K562 (cell line): ENCODE measurements around the gene NCAPD2. TPM values are rescaled to one million over a fixed set of nuclear protein-coding genes. Genes with fewer than 3 reads are reported as not detected.

Experiments
- BHLHE40 ChIP-seq: IDR thresholded peaks from 2 replicates; pipeline ENCODE4 v1.6.1; 2011; ENCODE audit warnings: low read length, improper control_type of control experiment
- BRCA1 ChIP-seq, 2 experiments: fragments of 450-650 bp in 1 of 2; sonication (generic) in 1 of 2; formaldehyde crosslinking in 1 of 2; IDR thresholded peaks; 2 replicates each; pipeline versions ENCODE4 v1.5.0 to v1.6.1; 2017 to 2020; ENCODE audit warnings: mild to moderate bottlenecking in 1 of 2, missing genetic modification reagents in 1 of 2
- CSDE1 ChIP-seq, 2 experiments: fragments of 450-650 bp; IDR thresholded peaks; 2 replicates each; pipeline ENCODE4 v1.6.1; 2016; ENCODE audit warnings: mild to moderate bottlenecking in 1 of 2
- GTF2E2 ChIP-seq: fragments of 200-800 bp; sonication (Bioruptor generic); IDR thresholded peaks from 2 replicates; pipeline ENCODE4 v1.6.1; 2016; ENCODE audit warnings: missing genetic modification characterization, missing compliant biosample characterization
- KDM5B ChIP-seq: fragments of 200-600 bp; sonication (generic); IDR thresholded peaks from 2 replicates; pipeline ENCODE4 v1.6.1; 2012; ENCODE audit warnings: low read depth, mild to moderate bottlenecking, moderate library complexity, low read length, control low read depth, inconsistent platforms; ENCODE audit not compliant: insufficient replicate concordance
- KLF6 ChIP-seq: fragments of 250-450 bp; sonication (Bioruptor Pico); IDR thresholded peaks from 2 replicates; pipeline ENCODE4 v1.4.0; 2020; ENCODE audit warnings: mild to moderate bottlenecking, moderate library complexity, borderline replicate concordance
- NBN ChIP-seq: fragments of 450-650 bp; IDR thresholded peaks from 2 replicates; pipeline ENCODE4 v1.6.1; 2016; ENCODE audit warnings: low read depth, mild to moderate bottlenecking
- RB1 ChIP-seq: fragments of 450-650 bp; IDR thresholded peaks from 2 replicates; pipeline ENCODE4 v1.6.1; 2017; ENCODE audit warnings: low read depth, mild to moderate bottlenecking
- ZKSCAN8 ChIP-seq: fragments of 200-800 bp; sonication (Bioruptor generic); IDR thresholded peaks from 2 replicates; pipeline ENCODE4 v1.6.1; 2016; ENCODE audit warnings: missing genetic modification characterization, missing compliant biosample characterization
- ZNF24 ChIP-seq: fragments of 450-650 bp; IDR thresholded peaks from 2 replicates; pipeline ENCODE4 v1.6.1; 2016
- polyA plus RNA-seq, 8 experiments: library from polyadenylated mRNA; depleted of rRNA in 4 of 8; stranded (reverse) in 5 of 8; unstranded in 3 of 8; fragments of >200 nt; fragmentation: Nextera tagmentation in 2 of 8; fragmentation: Illumina TruSeq in 1 of 8; extraction: Ambion mirVana in 2 of 8; extraction: Trizol in 1 of 8; gene quantifications; 2 replicates each; pipeline versions ENCODE4 v1.2.1 to v1.2.3, GENCODE V29; 2011 to 2014; ENCODE audit warnings: inconsistent platforms in 1 of 8, missing spikeins in 1 of 8
- total RNA-seq, 7 experiments: library from RNA; depleted of rRNA in 6 of 7; stranded (reverse); fragments of >200 nt in 6 of 7; fragmentation: Illumina TruSeq in 2 of 7; extraction: Trizol in 2 of 7; gene quantifications; 2 replicates each; pipeline versions ENCODE4 v1.2.1 to v1.2.3, GENCODE V29; 2011 to 2021; ENCODE audit warnings: low replicate concordance in 1 of 7
- TF ChIP-seq, protein P1 (sequence below), 2 experiments: fragments of 450-650 bp; formaldehyde crosslinking in 1 of 2; IDR thresholded peaks; 2 replicates each; pipeline versions ENCODE4 v1.4.0 to v1.6.1; 2014 to 2020; ENCODE audit warnings: mild to moderate bottlenecking in 2 of 2, borderline replicate concordance in 1 of 2, low read depth in 1 of 2
- TF ChIP-seq, protein P2 (sequence below): fragments of 200-800 bp; sonication (Bioruptor generic); IDR thresholded peaks from 2 replicates; pipeline ENCODE4 v1.6.1; 2017; ENCODE audit warnings: missing genetic modification characterization, missing compliant biosample characterization
- TF ChIP-seq, protein P3 (sequence below): fragments of 250-450 bp; sonication (Bioruptor Pico); IDR thresholded peaks from 2 replicates; pipeline ENCODE4 v1.5.0; 2021

NCAPD2 gene
- total and polyA plus RNA-seq, 9 of the 15 experiments (the other 6 are each of a cell fraction or from before 2014, with no cell fraction given): 16.9 to 93.7 (median 68.3) TPM

DNA sequence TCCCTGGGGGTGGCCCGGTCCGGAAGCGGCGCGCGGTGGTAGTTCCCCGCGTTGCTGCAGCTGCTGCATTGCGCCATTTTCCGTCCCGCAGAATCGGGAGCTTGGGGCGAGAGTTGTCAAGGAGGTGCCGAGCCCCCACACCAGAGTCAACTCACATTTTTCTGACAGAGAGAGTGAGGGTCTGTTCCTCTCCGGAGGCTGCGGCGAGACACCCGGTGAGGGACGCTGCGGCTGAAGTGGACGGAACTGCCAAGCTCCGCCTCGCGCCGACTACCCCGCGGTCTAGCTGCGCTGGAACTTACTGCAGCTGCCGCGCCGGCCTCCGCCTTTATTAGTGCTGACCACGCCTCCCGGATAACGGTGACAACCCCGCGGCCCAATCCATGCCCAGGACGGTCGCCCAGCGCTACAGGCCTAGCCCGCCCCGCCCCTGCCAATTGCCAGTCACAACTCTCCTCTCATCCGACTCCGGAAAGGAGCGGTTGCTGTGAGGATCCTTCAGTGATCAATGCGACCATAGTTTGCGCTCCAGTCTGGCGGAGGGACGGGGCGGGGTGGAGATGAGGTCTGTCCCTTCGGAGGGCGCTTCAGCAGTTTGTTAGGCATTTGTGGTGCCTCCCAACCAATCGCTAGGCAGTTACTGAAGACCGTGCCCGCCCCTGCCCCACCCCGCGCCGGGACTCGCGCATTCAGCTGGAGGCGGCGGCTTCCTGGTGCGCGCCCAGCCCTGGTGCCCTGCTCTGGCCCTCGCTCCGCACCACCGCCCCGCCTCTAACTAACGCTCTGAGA is 23.3 kb upstream of the NCAPD2 start, which contains the start of gene VAMP1 (continued):
- TF ChIP-seq, protein P1, sequence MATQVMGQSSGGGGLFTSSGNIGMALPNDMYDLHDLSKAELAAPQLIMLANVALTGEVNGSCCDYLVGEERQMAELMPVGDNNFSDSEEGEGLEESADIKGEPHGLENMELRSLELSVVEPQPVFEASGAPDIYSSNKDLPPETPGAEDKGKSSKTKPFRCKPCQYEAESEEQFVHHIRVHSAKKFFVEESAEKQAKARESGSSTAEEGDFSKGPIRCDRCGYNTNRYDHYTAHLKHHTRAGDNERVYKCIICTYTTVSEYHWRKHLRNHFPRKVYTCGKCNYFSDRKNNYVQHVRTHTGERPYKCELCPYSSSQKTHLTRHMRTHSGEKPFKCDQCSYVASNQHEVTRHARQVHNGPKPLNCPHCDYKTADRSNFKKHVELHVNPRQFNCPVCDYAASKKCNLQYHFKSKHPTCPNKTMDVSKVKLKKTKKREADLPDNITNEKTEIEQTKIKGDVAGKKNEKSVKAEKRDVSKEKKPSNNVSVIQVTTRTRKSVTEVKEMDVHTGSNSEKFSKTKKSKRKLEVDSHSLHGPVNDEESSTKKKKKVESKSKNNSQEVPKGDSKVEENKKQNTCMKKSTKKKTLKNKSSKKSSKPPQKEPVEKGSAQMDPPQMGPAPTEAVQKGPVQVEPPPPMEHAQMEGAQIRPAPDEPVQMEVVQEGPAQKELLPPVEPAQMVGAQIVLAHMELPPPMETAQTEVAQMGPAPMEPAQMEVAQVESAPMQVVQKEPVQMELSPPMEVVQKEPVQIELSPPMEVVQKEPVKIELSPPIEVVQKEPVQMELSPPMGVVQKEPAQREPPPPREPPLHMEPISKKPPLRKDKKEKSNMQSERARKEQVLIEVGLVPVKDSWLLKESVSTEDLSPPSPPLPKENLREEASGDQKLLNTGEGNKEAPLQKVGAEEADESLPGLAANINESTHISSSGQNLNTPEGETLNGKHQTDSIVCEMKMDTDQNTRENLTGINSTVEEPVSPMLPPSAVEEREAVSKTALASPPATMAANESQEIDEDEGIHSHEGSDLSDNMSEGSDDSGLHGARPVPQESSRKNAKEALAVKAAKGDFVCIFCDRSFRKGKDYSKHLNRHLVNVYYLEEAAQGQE (IDR thresholded peaks at IDR 0.05; ENCODE audit: borderline replicate concordance): peak; percentile 30; the same call in 1 of the 2 replicates
- TF ChIP-seq, protein P1 (CRISPR knock-in tag; IDR thresholded peaks at IDR 0.05; ENCODE audit: low read depth): no peak
- TF ChIP-seq RB1 (peak; percentile 64; the same call in 1 of the 2 replicates), ZNF24 (no peak), GTF2E2 (tag) (peak; percentile 71), CSDE1 (IDR thresholded peaks at IDR 0.05) (no peak), ZKSCAN8 (CRISPR knock-in tag) (no peak), KLF6 (CRISPR knock-in tag) (no peak), BHLHE40 (0 out of 2 replicates have a peak, but pooled peaks have one; percentile 12), BRCA1 (IDR thresholded peaks at IDR 0.05) (no peak), BRCA1 (CRISPR knock-in tag; IDR thresholded peaks at IDR 0.05) (no peak), KDM5B (peak; percentile 99), NBN (peak; percentile 44; the same call in 1 of the 2 replicates)
- TF ChIP-seq, protein P2, sequence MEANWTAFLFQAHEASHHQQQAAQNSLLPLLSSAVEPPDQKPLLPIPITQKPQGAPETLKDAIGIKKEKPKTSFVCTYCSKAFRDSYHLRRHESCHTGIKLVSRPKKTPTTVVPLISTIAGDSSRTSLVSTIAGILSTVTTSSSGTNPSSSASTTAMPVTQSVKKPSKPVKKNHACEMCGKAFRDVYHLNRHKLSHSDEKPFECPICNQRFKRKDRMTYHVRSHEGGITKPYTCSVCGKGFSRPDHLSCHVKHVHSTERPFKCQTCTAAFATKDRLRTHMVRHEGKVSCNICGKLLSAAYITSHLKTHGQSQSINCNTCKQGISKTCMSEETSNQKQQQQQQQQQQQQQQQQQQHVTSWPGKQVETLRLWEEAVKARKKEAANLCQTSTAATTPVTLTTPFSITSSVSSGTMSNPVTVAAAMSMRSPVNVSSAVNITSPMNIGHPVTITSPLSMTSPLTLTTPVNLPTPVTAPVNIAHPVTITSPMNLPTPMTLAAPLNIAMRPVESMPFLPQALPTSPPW (CRISPR knock-in tag): peak; percentile 78
- TF ChIP-seq, protein P3, sequence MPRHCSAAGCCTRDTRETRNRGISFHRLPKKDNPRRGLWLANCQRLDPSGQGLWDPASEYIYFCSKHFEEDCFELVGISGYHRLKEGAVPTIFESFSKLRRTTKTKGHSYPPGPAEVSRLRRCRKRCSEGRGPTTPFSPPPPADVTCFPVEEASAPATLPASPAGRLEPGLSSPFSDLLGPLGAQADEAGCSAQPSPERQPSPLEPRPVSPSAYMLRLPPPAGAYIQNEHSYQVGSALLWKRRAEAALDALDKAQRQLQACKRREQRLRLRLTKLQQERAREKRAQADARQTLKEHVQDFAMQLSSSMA (CRISPR knock-in tag): peak; percentile 53; the same call in 1 of the 2 replicates
